H9 (cell line): ENCODE measurements around the gene LHFPL6. TPM values are rescaled to one million over a fixed set of nuclear protein-coding genes. Genes with fewer than 3 reads are reported as not detected.

Experiments used
- DNase-seq: peaks from one replicate; pipeline ENCODE4 v3.0.0-alpha.2; 2017
- H2AFZ ChIP-seq: one replicate; pipeline ENCODE4 v1.6.1; 2013; ENCODE audit warnings: mild to moderate bottlenecking, low read length, control low read depth, moderate library complexity
- H2AK5ac ChIP-seq: 2 replicates; pipeline ENCODE4 v1.6.1; 2013; ENCODE audit warnings: low read length, control low read depth, mixed read lengths; ENCODE audit not compliant: insufficient read length
- H2BK120ac ChIP-seq: one replicate; pipeline ENCODE4 v1.6.1; 2013; ENCODE audit warnings: low read depth, mild to moderate bottlenecking, low read length, control low read depth, inconsistent platforms; ENCODE audit not compliant: poor library complexity, severe bottlenecking
- H2BK12ac ChIP-seq: 2 replicates; pipeline ENCODE4 v1.6.1; 2013; ENCODE audit warnings: low read length, control low read depth, mixed read lengths, low read depth; ENCODE audit not compliant: insufficient read length
- H2BK15ac ChIP-seq: 2 replicates; pipeline ENCODE4 v1.6.1; 2013; ENCODE audit warnings: low read depth, low read length, control low read depth
- H2BK20ac ChIP-seq: one replicate; pipeline ENCODE4 v1.6.1; 2013; ENCODE audit warnings: low read depth, mild to moderate bottlenecking, low read length, control low read depth, inconsistent platforms; ENCODE audit not compliant: poor library complexity, severe bottlenecking
- H2BK5ac ChIP-seq: 2 replicates; pipeline ENCODE4 v1.6.1; 2013; ENCODE audit warnings: low read length, control low read depth, mixed read lengths; ENCODE audit not compliant: insufficient read length
- H3K14ac ChIP-seq: 2 replicates; pipeline ENCODE4 v1.6.1; 2013; ENCODE audit warnings: low read length, control low read depth; ENCODE audit not compliant: insufficient read depth
- H3K18ac ChIP-seq: 2 replicates; pipeline ENCODE4 v1.6.1; 2013; ENCODE audit warnings: low read depth, mild to moderate bottlenecking, mixed read lengths, low read length, control low read depth; ENCODE audit not compliant: insufficient read length
- H3K23ac ChIP-seq: 2 replicates; pipeline ENCODE4 v1.6.1; 2013; ENCODE audit warnings: low read length, control low read depth, mixed read lengths, low read depth; ENCODE audit not compliant: insufficient read length
- H3K23me2 ChIP-seq: 2 replicates; pipeline ENCODE4 v1.6.1; 2013; ENCODE audit warnings: low read depth, mild to moderate bottlenecking, mixed read lengths, low read length, control low read depth; ENCODE audit not compliant: insufficient read length, poor library complexity, severe bottlenecking
- H3K27ac ChIP-seq: 2 replicates; pipeline ENCODE4 v1.5.1; 2013; ENCODE audit warnings: low read length, control low read depth, mixed read lengths, low read depth; ENCODE audit not compliant: insufficient read length
- H3K27me3 ChIP-seq: 2 replicates; pipeline ENCODE4 v1.6.1; 2013; ENCODE audit warnings: low read length, control low read depth, inconsistent platforms; ENCODE audit not compliant: insufficient read depth
- H3K4ac ChIP-seq: 2 replicates; pipeline ENCODE4 v1.6.1; 2013; ENCODE audit warnings: low read depth, mild to moderate bottlenecking, control low read depth, inconsistent platforms, low read length, moderate library complexity
- H3K4me1 ChIP-seq: 2 replicates; pipeline ENCODE4 v1.6.1; 2013; ENCODE audit warnings: low read length, control low read depth, inconsistent platforms; ENCODE audit not compliant: insufficient read depth
- H3K4me2 ChIP-seq: 2 replicates; pipeline ENCODE4 v1.6.1; 2013; ENCODE audit warnings: low read length, control low read depth, mixed read lengths; ENCODE audit not compliant: insufficient read length, insufficient read depth
- H3K56ac ChIP-seq: 2 replicates; pipeline ENCODE4 v1.6.1; 2013; ENCODE audit warnings: low read depth, mild to moderate bottlenecking, mixed read lengths, low read length, control low read depth; ENCODE audit not compliant: insufficient read length
- H3K79me1 ChIP-seq: 2 replicates; pipeline ENCODE4 v1.6.1; 2013; ENCODE audit warnings: low read depth, mild to moderate bottlenecking, moderate library complexity, low read length, control low read depth, inconsistent platforms; ENCODE audit not compliant: insufficient read depth, poor library complexity, severe bottlenecking
- H3K79me2 ChIP-seq: 2 replicates; pipeline ENCODE4 v1.6.1; 2013; ENCODE audit warnings: low read length, control low read depth, inconsistent platforms; ENCODE audit not compliant: insufficient read depth
- H3K9ac ChIP-seq: 2 replicates; pipeline ENCODE4 v1.6.1; 2013; ENCODE audit warnings: low read length, control low read depth, mixed read lengths; ENCODE audit not compliant: insufficient read length; ENCODE audit errors: extremely low read depth
- H3K9me3 ChIP-seq: one replicate; pipeline ENCODE4 v1.6.1; 2013; ENCODE audit warnings: low read depth, low read length, inconsistent platforms; ENCODE audit not compliant: control insufficient read depth
- H3T11ph ChIP-seq: one replicate; pipeline ENCODE4 v1.6.1; 2013; ENCODE audit warnings: mild to moderate bottlenecking, low read length, control low read depth, inconsistent platforms
- H4K20me1 ChIP-seq: one replicate; pipeline ENCODE4 v1.6.1; 2013; ENCODE audit not compliant: control insufficient read depth, insufficient read length, insufficient read depth
- H4K5ac ChIP-seq: 2 replicates; pipeline ENCODE4 v1.6.1; 2013; ENCODE audit warnings: low read depth, mild to moderate bottlenecking, mixed read lengths, low read length, control low read depth; ENCODE audit not compliant: insufficient read length
- H4K8ac ChIP-seq: replicated peaks from 2 replicates; pipeline ENCODE4 v1.6.1; 2013; ENCODE audit warnings: low read length, control low read depth, mixed read lengths, low read depth; ENCODE audit not compliant: insufficient read length
- H4K91ac ChIP-seq: 2 replicates; pipeline ENCODE4 v1.6.1; 2013; ENCODE audit warnings: low read depth, mild to moderate bottlenecking, moderate library complexity, mixed read lengths, low read length, control low read depth; ENCODE audit not compliant: insufficient read length
- H3K27ac Mint-ChIP-seq, 3 experiments: 2 replicates in 2 of 3; 3 replicates in 1 of 3; pipeline ENCODE4 v1.8.0; 2020 to 2021; ENCODE audit warnings: mixed read lengths in 3 of 3, mild to moderate bottlenecking in 1 of 3, moderate library complexity in 1 of 3
- H3K27me3 Mint-ChIP-seq: 2 replicates; pipeline ENCODE4 v1.8.0; 2021; ENCODE audit warnings: low read depth, mild to moderate bottlenecking, moderate library complexity, mixed read lengths
- H3K36me3 Mint-ChIP-seq, 3 experiments: 2 replicates in 2 of 3; 3 replicates in 1 of 3; pipeline ENCODE4 v1.8.0; 2020 to 2021; ENCODE audit warnings: low read depth in 3 of 3, mixed read lengths in 3 of 3; ENCODE audit not compliant: insufficient read depth in 1 of 3
- H3K4me1 Mint-ChIP-seq, 2 experiments: 2 replicates each; pipeline ENCODE4 v1.8.0; 2020; ENCODE audit warnings: mixed read lengths in 2 of 2
- H3K4me3 Mint-ChIP-seq, 2 experiments: 2 replicates in 1 of 2; 3 replicates in 1 of 2; pipeline ENCODE4 v1.8.0; 2020 to 2021; ENCODE audit warnings: mild to moderate bottlenecking in 2 of 2, mixed read lengths in 2 of 2, moderate library complexity in 1 of 2
- H3K9me3 Mint-ChIP-seq, 2 experiments: 2 replicates in 1 of 2; 3 replicates in 1 of 2; pipeline ENCODE4 v1.8.0; 2020; ENCODE audit warnings: mild to moderate bottlenecking in 2 of 2, mixed read lengths in 2 of 2, moderate library complexity in 1 of 2
- CTCF ChIP-seq: fragments of 200-600 bp; sonication (generic); conservative IDR thresholded peaks from 3 replicates; pipeline ENCODE4 v1.8.0; 2021; ENCODE audit warnings: antibody characterized with exemption, mild to moderate bottlenecking
- WGBS: extraction: QIAGEN DNeasy Blood & Tissue Kit; methylation state at CpG from one replicate; pipeline ENCODE4 v1.1.7; 2013; ENCODE audit warnings: missing lambda C conversion rate, low lambda C conversion rate, mixed read lengths; ENCODE audit not compliant: insufficient read length; ENCODE audit errors: extremely low coverage; 5-methylcytosine and 5-hydroxymethylcytosine counted together
- total RNA-seq: library from RNA; stranded (reverse); gene quantifications from 2 replicates; pipeline ENCODE4 v1.2.1, GENCODE V29; 2021

Gene LHFPL6
- total RNA-seq, 1 experiment from 2014 or later = 3.5 TPM

GRCh38 chr13:39371706-39372105, 231.3 kb downstream of the LHFPL6 start:
- Histone ChIP-seq H3K56ac (no peak overlapping the region), H2AK5ac (no peak overlapping the region), H3T11ph (no peak overlapping the region), H4K5ac (no peak overlapping the region), H4K20me1 (no peaks in the 10 kb centered on the region), H2BK15ac (no peak overlapping the region), H3K79me2 (no peaks in the 10 kb centered on the region), H3K27ac (no peak overlapping the region), H3K9me3 (no peaks in the 10 kb centered on the region), H2BK120ac (no peak overlapping the region), H3K23me2 (no peaks in the 10 kb centered on the region), H3K27me3 (no peaks in the 10 kb centered on the region), H3K23ac (no peak overlapping the region), H3K9ac (no peak overlapping the region), H3K18ac (no peak overlapping the region), H3K4me2 (no peak overlapping the region), H2BK12ac (no peak overlapping the region), H3K14ac (no peak overlapping the region), H2AFZ (no peak overlapping the region), H3K79me1 (no peaks in the 10 kb centered on the region), H3K4me1 (no peaks in the 10 kb centered on the region), H2BK20ac (no peak overlapping the region), H2BK5ac (no peak overlapping the region), H4K8ac (no peak overlapping the region), H3K4ac (no peak overlapping the region), H4K91ac (no peak overlapping the region)
- Mint-ChIP-seq H3K4me1 (peaks cover 0 to 4% of the 10 kb centered on the region in 2 experiments; a peak in 1 of 4 replicates), H3K4me3 (no peak overlapping the region), H3K27ac (no peak overlapping the region), H3K36me3 (no peaks in the 10 kb centered on the region), H3K9me3 (no peaks in the 10 kb centered on the region), H3K27me3 (peaks cover 100% of the 10 kb centered on the region)
- no peak for TF ChIP-seq CTCF
- no peak for DNase-seq
- no CpG with 5 or more reads among the region's 5 CpGs for WGBS
